HG03460 (cell line): ENCODE results near the gene DLGAP1.
A peak's percentile ranks its signal among the peaks of the same experiment; 100 is the strongest.

Experiments
- ATAC-seq: cut with Tn5 transposase; IDR thresholded peaks from one replicate; pipeline ENCODE4 v1.9.1; 2021; ENCODE audit not compliant: unreplicated experiment

Gene DLGAP1

DNA sequence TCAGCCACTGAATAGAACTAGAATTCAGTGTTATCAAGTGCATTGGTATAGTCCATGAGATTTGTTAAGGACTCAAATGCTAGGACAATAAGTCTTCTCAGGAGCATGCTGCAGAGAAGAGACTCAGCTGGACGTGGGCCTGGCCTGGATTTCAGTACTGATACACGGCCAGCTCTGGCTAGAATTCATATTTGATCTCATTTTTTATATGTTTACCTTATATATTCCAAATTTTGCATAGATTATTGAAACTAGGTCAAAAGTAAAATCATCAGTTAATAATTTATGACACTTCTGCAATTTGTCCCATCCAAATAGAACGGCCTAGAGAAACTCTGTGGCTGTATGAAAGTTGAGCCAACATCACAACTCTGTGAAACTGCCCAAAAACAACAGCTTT, 262.0 kb downstream of the DLGAP1 start:
- ATAC-seq = no peak

DNA sequence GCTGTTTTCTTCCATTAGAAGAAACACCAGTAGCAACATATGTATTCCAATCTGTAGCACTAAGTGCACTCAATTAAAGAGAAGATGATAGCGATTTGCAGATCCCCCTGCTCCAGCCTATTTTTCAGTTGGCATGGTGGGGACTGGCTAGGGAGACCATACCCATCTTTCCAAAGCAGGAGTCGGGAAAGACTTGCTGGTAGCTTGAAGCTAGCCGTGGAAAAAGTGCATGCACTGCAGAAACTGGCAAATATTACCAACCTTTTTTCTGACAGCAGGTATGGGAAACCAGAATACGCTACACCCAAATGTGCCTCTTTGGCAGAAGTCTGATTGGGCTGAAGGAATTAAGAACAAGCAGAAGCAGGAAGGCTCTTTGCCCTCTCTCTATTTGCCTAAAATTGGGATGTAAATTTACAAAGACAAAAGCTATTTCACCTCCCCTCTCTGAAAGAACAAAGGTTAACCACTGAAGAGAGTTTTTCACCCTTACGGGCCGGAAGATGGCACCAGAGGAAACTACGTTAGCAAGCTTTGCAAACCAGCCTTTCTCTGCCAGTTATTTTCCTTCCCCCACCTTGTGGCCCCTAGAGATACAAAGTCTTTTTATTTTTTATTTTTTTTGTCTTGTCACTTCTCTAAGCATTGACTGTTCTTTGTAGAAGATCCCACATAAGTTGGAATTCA, 273.1 kb downstream of the DLGAP1 start:
- ATAC-seq = no peak

DNA sequence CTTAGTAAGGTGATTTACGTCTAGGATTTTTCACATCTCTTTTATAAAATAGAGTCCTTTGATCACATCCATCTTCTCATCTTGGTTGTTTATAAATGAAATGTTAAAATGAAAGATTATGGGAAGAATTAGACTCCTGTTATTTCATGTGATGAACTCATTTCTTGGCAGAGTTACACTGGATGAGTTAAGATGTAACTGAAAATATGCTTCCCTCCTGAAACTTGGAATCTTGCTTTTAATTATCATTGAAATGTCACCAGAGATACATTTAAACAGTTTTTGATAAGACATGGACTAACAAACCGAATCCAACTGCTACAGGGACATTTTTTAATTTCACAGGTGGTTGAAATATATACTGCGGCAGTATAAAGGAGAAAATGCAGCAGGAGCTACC, 274.0 kb downstream of the DLGAP1 start:
- no peak for ATAC-seq

DNA sequence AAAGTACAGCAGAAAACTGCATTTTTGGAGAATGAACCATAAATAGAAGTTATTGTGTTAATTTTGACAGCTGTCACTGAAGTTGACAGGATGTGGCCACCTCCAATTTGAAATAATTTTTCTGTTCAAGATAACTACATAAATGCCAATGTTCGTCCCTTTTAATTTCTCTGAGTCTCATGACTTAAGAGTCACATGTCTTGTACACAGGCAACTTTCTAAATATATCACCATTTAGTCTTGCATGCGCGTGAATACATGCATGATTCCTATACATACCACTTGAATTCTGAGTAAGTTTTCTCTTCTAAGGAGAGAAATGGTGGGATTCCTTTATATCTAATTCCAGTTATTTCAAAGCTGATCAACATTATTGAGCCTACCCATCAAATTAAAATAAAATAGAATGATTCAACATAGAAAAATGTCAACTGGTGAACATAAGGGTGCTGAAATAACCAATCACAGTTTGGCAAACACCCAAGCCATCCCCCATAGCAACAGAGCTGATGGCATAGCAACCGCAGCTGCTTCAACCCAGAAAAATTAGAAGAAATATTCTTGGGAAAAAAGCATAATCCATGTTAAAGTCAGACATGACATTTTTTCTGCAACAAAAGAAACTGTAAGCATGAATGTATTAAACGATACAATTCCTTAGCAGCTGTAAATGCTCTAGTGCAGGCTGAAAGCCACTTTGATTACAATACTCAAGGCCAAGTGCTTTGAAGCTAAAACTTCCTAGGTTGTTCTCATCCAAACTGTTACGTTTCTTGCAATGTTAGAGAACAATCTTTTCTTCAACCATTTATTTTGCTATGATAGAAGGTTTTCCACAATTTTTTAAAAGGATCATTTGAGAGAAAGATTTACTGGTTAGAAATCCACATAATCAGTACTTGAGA, 282.7 kb downstream of the DLGAP1 start:
- ATAC-seq = no peak

DNA sequence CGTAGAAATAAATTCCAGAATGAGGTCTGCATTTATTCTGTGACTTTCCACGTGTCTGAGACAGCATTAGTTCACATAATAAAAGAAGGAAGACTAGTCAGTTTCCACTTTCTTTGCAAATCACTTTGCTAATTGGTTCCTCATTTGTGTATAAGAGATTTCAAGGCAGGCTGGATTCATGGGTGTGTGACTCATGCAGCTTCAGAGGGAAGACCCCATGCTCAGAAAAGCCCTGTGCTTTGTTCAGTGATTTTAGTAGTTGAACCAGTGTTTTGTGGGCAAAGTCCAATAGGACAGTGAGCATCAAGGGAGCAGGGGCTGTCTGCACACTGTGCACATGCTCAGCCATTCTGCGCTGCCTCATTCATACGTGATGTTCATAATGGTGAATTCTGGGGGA, 297.8 kb downstream of the DLGAP1 start:
- no peak for ATAC-seq

DNA sequence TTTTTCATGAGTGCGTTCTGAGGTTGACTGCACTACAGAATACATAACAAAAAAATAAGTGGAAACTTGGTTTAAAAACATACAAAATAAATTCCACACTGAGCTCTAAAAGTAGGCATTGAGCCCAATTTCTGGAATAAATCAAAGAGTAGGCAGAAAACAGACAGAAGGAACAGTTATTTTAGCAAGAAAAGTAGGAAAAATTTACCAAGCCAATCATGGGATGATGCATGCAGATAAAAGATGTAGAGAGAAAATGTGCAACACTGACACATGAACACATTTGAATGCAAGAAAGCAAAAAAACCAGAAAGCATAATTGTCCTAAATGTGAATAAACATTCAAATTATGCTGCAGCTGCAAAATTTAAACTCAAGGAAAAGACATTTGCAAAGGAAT, 308.3 kb downstream of the DLGAP1 start:
- no peak for ATAC-seq

DNA sequence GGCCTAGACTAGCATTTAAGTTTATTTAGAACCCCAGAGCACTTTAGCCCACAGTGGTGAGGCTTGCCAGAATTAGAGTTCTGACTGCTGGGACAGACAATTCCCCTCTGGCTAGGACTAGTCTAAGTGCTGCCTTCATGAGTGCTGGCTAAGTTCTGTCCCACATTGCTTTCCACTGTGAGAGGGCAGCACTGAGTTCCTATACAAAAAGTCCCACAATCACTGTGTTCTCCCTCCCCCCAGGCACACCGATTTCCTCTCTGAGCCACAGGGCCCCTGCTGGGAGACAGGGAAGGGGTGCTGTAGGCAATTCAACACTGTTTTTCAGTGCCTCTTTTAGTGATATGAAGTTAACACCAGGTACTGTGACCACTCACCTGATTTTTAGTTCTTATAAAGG, 310.9 kb downstream of the DLGAP1 start:
- ATAC-seq = no peak

DNA sequence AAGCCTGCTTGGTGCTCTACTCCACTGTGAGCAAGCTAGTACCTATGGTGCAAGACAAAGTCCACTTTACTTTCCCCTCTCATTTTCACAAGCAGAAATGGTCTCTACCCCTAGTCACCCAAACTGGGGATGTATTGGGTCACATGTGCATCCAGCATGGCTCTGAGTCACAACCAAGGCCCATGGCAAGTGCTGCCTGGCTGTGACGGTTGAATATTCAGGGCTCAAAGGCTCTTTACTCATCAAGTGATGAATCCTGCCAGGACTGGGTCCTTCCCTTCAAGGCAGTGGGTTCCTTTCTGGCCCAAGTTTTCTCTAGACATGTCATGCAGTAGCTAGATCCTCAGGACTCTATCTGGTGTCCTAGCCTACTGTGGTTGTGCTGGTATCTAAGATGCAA, 311.5 kb downstream of the DLGAP1 start:
- no peak for ATAC-seq

DNA sequence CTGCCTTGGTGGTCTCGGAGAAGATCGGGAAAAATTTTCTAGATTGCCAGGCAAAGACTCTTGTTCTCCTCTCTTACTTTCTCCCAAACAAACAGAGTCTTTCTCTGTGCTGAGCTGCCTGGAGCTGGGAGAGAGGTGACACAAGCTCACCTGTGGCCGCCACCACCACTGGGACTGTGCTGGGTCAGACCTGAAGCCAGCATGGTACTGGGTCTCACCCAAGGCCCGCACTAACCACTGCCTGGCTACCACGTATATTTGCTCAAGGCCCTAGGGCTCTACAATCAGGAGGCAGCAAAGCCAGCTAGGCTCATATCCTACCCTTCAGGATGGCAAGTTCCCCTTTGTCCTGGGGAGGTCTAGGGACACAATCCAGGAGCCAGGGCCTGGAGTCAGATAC, 312.2 kb downstream of the DLGAP1 start:
- no peak for ATAC-seq

DNA sequence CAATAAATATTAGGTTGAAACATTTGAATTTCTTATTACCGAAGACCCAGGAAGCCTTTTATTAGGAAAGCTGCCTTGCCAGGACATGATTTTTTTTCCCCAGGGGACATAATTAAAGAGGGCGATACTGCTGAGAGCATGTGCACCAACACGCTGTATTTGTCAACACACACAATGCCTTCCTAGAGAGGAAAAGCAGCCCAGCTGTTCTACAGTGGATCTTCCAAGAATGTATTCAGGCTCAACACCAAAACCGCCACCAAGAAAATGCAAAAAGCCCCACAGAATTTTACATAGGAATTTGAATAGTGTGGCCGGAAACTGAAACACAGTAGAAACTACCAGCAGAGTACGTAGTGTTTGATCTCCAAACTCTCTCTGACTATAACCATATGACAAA, 320.4 kb downstream of the DLGAP1 start:
- no peak for ATAC-seq

DNA sequence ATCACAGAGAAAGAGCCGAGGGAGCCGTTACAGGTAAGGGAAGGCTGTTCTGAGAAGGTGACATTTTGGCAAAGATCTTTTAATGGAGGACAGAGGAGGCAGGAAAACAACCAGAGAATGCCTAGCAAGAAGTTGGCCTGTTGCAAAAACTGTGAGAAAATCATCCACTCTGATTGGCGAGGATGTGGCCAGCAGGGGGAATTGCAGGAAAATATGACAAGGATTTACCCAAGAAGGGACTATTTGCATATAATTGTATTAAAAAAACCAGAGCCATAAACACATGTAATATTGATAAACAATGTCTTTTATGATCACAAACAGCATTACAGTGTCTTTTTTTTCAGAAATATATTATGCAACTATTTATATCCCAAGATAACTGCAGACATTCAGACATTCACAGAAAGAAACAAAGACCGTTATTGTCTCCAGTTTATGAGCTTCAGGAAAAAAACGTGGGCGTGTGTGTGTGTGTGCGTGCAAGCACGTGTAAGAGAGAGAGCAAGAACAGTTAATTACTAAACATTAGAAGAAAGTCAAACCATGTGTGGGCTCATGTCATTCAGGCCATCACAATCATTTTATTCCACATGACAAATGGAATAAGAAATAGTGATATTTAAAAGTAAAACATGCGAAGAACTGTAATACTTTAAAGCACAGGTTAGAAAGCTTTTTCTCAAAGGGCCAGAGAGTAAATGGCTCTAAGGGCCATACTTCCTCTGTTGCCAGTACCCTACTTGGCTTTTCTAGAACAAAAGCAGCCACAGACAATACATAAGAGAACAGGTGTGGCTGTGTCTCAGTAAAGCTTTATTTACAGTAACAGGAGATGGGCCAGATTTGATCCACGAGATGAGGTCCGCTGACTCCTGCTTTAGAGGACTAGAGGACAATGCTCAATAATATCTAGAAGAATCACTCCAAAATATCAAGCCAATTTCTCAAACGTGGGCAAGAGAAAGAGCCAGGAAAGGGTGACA, 324.1 kb downstream of the DLGAP1 start:
- no peak for ATAC-seq

DNA sequence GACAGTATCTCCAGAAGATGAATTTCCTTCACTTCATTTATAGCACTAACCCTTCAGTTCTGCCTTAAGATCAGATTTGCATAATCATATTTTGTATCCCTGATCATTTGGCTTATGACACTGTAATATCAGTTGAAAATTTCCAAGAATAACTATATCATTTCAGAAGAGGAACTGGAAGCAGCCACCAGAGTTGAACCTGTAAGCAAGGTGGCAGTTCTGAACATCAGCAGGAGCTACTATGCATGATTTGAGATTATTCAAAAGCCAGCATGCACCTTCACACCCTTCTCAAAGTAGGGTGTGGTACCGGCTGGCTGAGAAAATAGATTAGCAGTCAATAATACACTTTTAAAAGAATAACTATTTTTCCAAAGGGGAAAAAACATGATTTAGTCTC, 328.2 kb downstream of the DLGAP1 start:
- ATAC-seq = no peak

DNA sequence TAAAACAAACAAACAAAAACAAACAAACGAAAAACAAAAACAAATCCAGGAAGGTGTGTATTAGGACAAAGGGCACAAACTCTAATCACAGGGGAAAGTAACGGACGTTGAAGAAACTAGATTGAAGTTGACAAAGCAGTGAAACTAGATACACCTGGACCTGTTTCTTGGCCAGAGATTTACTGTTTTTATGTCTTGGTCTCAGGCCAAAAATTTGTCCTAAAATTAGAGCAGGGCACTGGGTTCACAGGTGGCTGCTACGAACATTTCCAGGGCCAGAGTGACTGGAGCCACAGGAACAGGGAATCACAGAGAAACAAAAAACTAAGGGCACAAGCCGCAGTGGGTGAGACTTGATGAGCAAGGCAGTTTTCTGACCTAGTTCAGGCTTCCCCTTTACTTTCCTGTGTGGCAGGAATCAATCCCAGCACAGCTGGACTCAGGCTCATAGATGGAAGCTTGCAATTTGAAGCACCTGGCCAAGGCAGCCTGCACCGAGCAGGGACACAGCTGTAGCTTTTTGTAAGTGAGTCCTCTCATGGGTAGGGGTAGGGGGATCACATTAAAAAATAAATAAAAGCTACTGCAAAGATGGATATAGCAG, 329.4 kb downstream of the DLGAP1 start:
- ATAC-seq = no peak

DNA sequence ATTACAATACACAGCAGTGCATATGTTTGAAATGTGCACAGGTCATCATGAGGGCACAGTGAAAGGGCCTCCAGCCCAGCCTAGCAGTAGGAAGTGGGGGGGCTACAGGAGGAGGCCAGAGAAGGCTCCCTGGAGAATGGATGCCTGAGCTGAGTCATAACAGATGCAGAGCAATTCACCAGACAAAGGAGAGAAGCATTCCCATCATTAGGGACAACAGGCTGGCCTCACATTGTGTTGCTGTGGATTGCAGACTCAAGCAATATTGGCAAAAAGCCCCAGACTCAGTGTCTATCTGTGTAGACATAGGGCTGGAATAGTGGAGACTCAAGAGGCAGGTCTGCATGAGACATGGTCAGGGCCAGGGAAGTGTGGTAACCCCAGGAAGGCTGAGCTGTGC, 329.9 kb downstream of the DLGAP1 start:
- no peak for ATAC-seq

DNA sequence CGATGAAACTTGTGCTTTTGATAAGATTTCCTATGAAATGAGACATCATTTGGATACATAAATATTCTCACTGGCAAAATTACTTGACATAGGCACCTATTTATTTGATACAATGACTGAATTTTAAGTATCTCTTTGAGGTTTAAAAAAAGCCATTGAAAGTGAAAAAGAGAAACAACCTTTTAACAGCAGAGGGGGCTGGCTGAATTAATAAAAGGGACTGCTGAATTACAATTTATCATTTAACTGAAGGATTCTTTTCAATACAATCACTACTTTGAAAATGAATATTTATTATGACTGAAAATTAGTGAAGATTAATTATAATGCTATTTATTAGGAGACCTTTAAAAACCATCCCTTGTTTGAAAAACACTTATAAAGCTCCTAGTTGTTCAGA, 335.3 kb downstream of the DLGAP1 start:
- ATAC-seq = no peak

DNA sequence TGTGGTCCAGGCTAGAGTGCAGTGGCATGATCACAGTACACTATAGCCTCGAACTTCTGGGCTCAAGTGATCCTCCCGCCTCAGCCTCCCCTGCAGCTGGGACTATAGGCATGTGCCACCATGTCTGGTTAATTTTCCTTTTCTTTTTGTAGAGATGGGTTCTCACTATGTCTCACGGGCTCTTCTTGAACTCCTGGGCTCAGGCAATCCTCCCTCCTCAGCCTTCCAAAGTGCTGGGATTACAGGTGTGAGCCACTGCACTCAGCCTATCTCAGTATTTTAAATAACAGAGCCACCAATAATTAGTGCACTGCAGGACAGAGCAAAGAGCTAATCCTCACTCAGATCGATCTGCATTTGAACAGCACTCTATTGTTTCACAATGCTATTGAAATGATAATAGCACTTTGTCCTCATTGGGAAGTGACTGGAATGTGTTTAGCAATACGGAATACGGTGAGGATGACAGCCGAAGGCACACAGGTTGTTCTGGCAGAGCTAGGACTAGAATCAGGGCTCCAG, 335.9 kb downstream of the DLGAP1 start:
- no peak for ATAC-seq

DNA sequence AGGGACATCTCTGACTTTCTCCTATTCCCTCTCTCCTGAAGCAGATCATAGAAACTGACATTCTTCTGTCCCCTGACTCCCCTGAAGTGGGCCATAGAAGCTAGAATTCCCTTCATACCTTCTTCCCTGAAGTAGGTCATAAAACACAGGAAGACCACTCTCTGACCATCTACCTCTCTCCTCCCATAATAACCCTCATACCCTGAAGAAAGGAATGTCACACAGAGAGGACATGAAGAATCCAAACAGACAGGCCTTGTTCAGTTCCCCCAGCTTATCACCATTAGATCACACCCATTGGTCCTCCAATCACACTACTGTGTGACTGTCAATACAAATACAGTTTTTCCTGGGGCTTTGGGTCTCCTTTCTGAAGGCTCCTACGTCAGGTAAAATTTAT, 347.1 kb downstream of the DLGAP1 start:
- no peak for ATAC-seq

DNA sequence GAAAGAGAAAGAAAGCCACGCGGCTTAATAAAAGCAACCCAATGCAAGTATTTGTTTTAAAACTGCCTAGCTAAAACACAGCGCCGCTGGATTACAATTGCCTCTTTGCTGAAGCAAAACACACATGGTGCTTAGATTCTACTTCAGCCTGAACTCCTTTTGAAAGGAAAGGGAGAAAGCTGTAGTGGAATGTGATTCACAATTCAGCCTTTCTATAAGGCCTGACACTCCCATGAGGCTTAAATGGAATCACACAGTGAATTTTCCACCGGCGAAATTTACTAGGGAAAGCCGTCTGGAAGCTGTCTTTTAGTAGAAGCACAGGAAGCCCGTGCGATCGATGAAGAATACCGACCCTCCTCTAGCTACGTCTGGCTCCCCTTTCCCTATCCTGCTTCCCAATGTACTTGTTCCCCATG, 348.0 kb downstream of the DLGAP1 start:
- ATAC-seq = no peak

DNA sequence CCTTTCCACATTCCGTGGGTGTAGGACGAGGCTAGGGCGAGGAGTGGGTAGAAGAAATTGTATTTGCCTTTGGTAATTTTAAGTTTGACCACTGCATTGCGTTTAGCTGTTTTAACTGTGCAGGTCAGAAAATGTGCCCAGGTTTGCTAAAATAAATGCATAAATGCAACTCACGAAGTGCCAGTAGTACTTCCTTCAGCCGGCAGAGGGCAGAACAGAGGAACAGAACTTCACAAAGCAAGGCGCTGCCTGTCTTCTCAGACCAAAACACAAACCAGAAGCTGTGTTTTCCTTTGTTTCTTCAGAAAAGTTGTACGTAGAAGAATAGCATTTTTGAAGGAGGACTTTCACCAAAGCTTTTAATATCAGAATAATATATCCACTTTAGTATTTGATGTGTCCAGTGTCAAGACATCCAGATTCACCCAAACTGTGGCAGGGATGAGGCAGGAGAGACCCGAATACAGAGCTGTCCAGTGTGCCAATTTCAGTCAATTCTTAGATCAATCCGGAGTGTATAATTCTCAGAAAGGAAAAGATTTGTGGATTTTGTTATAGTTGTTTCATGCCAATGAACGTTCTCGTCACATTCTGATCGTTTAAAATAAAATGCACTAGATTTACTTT, 348.6 kb downstream of the DLGAP1 start:
- ATAC-seq = peak; percentile 83

DNA sequence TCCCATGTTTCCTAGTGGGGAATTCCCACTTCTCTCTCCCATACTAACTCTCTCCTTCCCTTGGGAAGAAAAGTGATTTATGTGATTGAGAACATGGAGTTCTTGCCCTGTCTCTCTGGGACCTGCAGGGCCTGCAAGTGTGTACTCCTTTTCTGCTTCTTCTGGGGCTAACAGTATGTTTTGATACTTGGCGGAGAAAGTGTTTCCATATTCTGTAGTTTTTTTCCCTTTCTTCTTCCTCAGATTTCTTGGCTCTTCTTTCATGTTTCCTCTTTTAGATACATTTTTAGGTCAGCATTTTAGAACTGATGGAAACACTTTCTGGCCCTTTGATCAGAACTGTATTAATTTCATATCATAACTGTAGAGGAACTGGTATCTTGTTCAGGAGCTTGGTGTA, 352.2 kb downstream of the DLGAP1 start:
- no peak for ATAC-seq
